Colonic mucosa (tissue), 4 donors: ENCODE data around the gene AKR1E2. TPM values are rescaled to one million over a fixed set of nuclear protein-coding genes. Genes with fewer than 3 reads are reported as not detected.

ENCODE experiments used
- DNase-seq: peaks from one replicate; pipeline ENCODE4 v3.0.0-alpha.2; 2020
- H3K27ac ChIP-seq: fragments of 200-600 bp; one replicate; pipeline ENCODE4 v1.8.0; 2021
- H3K27me3 ChIP-seq: fragments of 200-600 bp; one replicate; pipeline ENCODE4 v1.8.0; 2021
- H3K36me3 ChIP-seq: fragments of 200-600 bp; one replicate; pipeline ENCODE4 v1.8.0; 2021
- H3K4me1 ChIP-seq: fragments of 200-600 bp; one replicate; pipeline ENCODE4 v1.8.0; 2021; ENCODE audit warnings: mild to moderate bottlenecking
- H3K4me3 ChIP-seq: fragments of 200-600 bp; one replicate; pipeline ENCODE4 v1.8.0; 2021
- H3K9ac ChIP-seq, 2 donors: one replicate each; pipeline ENCODE4 v1.7.0; 2013; ENCODE audit warnings: control low read depth in 2 of 2, low read depth in 2 of 2, low read length in 2 of 2
- H3K9me3 ChIP-seq: fragments of 200-600 bp; one replicate; pipeline ENCODE4 v1.8.0; 2021
- CTCF ChIP-seq: fragments of 200-600 bp; IDR thresholded peaks from one replicate; pipeline ENCODE4 v1.8.0; 2022; ENCODE audit warnings: antibody characterized with exemption, mild to moderate bottlenecking
- intact Hi-C: fragments of 100-400 bp; cut with DNase I; formaldehyde crosslinking; loops from one replicate; pipeline ENCODE4 v1.14.1; 2022
- total RNA-seq, 2 donors: library from RNA; stranded (reverse); fragmentation: NEBNext Ultra II Directional in 1 of 2; extraction: Animal tissue kit (Norgen Biotek cat#: 25700) in 1 of 2; gene quantifications; one replicate each; pipeline ENCODE4 v1.2.1, GENCODE V29; 2021
- donor health status: healthy.
- donor health status: DM: no; HTN: no; CAD: no.
- donor health status: DM: no; HTN: no; CAD: no.

AKR1E2 gene
- total RNA-seq, 2 donors from 2014 or later: 8.6 to 16.3 TPM

GRCh38 chr10:4867520-4868356, 41.7 kb downstream of the AKR1E2 start:
- Histone ChIP-seq H3K4me3 (no peak overlapping the region), H3K9me3 (no peaks in the 10 kb centered on the region), H3K27me3 (no peaks in the 10 kb centered on the region), H3K36me3 (no peaks in the 10 kb centered on the region), H3K9ac (no peak overlapping the region), H3K27ac (no peak overlapping the region), H3K4me1 (no peaks in the 10 kb centered on the region)
- no peak for TF ChIP-seq CTCF
- DNase-seq: no peak
- intact Hi-C loops: no loop called here

- H3K27me3 ChIP-seq: no peaks in the 10 kb centered on the region
- intact Hi-C loops: no loop called here
- no peak overlapping the region for H3K4me3 ChIP-seq
Measured at GRCh38 chr10:4868357-4868657, 42.3 kb downstream of the AKR1E2 start.

GRCh38 chr10:4882704-4883078, 56.7 kb downstream of the AKR1E2 start:
- DNase-seq: no peak
- H3K9me3 ChIP-seq: no peaks in the 10 kb centered on the region

More at GRCh38 chr10:4868357-4868657, 42.3 kb downstream of the AKR1E2 start:
- Histone ChIP-seq H3K27ac (no peak overlapping the region), H3K4me1 (no peaks in the 10 kb centered on the region), H3K9ac (no peak overlapping the region), H3K9me3 (no peaks in the 10 kb centered on the region), H3K36me3 (no peaks in the 10 kb centered on the region)
- no peak for DNase-seq
- TF ChIP-seq CTCF: no peak

GRCh38 chr10:4883079-4883739, 57.2 kb downstream of the AKR1E2 start:
- DNase-seq: no peak
- Histone ChIP-seq H3K4me1 (no peaks in the 10 kb centered on the region), H3K36me3 (no peaks in the 10 kb centered on the region), H3K9me3 (no peaks in the 10 kb centered on the region), H3K9ac (no peak overlapping the region), H3K27me3 (no peaks in the 10 kb centered on the region), H3K27ac (no peak overlapping the region), H3K4me3 (no peak overlapping the region)
- intact Hi-C loops: no loop called here
- TF ChIP-seq CTCF: no peak

More at GRCh38 chr10:4882704-4883078, 56.7 kb downstream of the AKR1E2 start:
- intact Hi-C loops: no loop called here
- no peaks in the 10 kb centered on the region for H3K36me3 ChIP-seq
- TF ChIP-seq CTCF: no peak
- no peak overlapping the region for H3K27ac ChIP-seq
- no peak overlapping the region for H3K9ac ChIP-seq
- no peaks in the 10 kb centered on the region for H3K4me1 ChIP-seq
- H3K27me3 ChIP-seq: no peaks in the 10 kb centered on the region
- no peak overlapping the region for H3K4me3 ChIP-seq

GRCh38 chr10:4885162-4885561, 59.2 kb downstream of the AKR1E2 start:
- H3K27ac ChIP-seq: no peak overlapping the region
- DNase-seq: no peak
- H3K9me3 ChIP-seq: no peaks in the 10 kb centered on the region
- no peak overlapping the region for H3K9ac ChIP-seq
- no peaks in the 10 kb centered on the region for H3K36me3 ChIP-seq
- H3K27me3 ChIP-seq: no peaks in the 10 kb centered on the region
- no peak overlapping the region for H3K4me3 ChIP-seq
- intact Hi-C loops: no loop called here
- no peak for TF ChIP-seq CTCF
- H3K4me1 ChIP-seq: no peaks in the 10 kb centered on the region
